Hepatic stellate cell (primary cell): ENCODE measurements around the gene HOMER1.

ENCODE experiments used
- DNase-seq: peaks from one replicate; pipeline ENCODE4 v3.0.0; 2011; ENCODE audit warnings: low spot score

Gene HOMER1

DNA sequence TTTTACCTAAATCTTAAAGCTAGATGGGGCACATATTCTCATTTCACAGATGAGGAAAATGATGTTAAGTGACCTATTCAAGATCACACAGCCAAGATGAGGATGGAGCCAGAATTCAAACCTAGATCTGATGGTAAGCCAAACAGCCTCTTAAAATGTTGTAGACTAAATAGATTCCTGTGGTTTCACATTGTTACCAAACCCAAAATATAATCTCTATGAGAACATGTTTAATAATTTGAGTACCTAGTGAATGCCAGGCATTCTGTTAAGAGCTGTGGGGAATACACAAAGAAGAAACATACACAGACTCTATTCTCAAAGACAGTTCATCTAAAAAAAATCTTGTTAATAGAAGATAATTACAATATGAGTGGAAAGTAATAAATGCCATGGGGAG, 25.2 kb downstream of the HOMER1 start:
- DNase-seq: no peak

DNA sequence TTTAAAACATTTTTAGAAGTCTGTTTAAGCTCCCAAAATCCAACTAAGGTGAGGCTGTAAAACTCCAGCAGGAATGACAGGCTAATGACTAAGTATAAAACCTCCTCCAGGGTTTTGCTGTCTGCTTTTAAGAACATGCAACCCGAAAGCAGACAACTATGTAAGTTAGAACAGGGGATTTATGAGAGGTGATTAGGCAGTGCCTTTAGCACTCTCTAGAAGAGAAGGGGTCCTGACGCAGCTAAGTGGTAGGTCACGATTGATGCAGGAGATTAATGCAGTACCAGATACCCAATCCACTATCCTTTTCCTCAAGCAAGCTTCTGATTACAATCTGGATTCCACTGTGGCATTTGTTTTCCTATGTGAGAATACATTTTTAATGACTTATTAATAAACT, 25.9 kb downstream of the HOMER1 start:
- no peak for DNase-seq

DNA sequence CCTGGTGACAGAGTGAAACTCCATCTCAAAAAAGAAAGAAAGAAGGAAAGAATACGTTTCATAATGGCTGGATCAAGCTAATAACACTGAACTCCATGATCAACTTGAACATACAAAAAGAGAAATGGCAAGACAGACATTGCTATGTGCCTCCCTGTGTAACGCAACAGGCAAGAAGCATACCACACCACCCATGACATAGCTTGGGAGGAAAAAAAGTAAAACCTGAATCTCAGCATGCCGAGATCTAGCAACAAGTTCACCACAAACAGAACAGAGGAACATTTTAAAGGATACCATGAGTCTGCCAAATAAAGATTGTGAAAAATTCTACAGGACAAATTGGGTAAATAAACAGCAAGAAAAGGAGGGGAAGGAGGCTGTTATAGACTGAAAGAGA, 26.7 kb downstream of the HOMER1 start:
- DNase-seq: no peak

DNA sequence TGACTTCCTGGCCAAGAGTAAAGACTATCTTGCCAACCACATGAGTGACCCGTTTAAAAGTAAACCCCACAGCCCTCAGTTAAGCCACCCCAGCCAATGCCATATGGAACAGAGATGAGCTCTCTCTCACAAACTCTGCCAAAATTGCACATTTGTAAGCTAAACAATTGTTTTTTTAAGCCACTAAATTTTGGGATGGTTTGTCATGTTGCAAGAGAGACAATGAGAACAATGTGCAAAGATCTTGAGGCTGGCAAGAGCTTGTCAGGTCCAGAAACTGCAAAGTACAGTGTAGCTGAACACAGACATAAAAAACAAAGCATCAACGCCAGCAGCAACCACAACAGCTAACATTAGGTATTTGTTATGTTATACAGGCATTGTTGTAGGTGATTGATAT, 27.8 kb downstream of the HOMER1 start:
- no peak for DNase-seq

DNA sequence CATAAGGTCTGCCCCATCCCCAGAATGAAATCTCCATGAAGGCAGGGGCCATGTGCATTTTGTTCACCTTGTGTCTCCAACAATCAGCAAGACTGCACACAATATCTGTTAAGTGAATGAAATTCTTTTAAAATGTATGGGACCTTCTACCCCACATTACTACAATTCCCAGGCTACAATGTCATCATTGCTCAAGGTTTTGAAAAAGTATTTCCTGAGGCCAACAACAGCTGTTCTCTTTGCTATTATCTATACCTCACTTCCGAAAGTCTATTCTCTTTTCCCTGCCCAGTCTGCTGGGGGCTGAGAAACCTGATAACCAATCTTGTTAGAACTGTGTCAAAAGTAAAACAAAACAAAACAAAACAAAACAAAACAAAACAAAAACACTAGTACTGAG, 29.2 kb downstream of the HOMER1 start:
- no peak for DNase-seq

DNA sequence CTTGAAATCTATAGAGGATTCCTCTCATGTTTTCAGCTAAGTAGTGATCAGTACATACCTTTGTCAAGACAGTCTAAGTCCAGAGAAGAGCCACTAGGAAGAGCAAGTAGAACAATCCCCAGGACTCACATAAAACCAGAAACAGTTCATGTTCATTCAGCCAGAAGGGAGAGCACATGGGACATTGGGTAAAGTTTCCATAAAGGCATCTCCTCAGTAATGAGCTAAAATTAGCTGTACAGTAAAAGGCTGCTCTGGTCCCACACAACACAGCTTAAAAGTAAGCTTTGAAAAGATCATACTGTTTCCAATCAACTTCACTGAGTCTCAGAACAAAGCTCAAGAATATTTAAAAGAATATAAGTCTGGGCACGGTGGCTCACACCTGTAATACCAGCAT, 32.4 kb downstream of the HOMER1 start:
- DNase-seq: no peak

DNA sequence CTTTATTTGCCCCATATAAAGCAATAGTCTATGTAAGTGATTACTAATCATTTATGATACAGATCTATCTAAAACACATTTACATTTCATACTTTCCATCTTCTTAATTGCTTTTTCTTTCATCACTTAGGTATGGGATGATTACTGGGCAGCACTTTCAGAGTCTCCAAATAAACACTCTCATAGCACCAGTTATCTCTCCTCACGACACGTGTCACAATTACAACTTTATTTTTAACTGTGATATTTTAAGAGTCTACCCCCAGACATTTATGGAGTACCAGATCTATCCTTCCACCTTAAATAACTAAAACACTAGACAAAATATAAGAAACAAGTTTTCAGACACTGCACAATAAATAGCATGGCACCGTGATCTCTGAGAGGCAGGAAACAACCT, 32.9 kb downstream of the HOMER1 start:
- no peak for DNase-seq

DNA sequence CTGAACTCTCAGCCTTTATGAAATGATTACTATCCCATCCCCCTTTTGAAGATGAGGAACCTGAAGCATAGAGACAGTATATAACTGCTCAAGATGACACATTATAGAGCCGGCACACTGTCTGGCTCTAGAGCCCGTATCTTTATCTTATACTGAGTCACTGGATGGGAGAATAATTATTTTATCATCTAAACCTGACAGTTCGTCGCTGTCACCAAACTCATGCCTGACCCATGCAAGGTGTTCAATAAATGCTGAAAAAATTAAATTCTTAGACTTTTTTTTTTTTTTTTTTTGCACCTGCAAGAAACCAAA, 38.8 kb downstream of the HOMER1 start:
- DNase-seq: no peak

DNA sequence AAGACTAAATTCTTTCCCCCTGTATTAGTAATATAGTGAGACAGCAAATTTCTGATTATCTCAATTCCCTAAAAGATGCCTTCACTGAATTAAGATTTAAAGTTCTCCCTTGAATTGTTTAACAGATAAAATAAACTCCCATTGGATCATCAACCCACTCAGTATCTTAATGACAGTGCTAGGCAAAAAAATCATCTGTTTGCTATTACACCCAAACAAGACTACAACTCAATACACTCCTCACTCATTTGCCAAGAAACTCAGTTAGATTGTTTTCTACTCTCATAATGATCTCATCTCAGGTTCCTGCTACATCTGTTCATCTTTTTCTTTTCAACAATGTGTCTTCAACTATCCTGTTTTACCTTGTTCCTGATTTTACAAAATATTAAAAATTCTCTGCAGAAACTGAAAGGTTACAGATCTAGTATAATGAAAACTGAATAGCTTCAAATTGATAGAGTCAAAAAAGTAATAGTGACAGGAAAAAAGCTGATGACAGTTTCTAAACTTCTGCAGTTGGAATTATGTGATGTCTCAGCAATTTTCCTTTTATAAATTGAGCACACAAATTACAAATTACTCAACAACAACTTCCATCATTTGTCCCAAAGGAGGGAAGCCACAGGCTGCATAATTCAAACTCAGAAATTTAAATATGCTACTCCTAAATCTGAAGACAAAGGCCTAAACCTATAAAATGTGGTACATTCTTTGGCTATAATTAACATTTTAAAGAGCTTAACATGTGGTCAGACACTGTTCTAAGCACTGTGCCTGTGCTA, 39.4 kb downstream of the HOMER1 start:
- no peak for DNase-seq

DNA sequence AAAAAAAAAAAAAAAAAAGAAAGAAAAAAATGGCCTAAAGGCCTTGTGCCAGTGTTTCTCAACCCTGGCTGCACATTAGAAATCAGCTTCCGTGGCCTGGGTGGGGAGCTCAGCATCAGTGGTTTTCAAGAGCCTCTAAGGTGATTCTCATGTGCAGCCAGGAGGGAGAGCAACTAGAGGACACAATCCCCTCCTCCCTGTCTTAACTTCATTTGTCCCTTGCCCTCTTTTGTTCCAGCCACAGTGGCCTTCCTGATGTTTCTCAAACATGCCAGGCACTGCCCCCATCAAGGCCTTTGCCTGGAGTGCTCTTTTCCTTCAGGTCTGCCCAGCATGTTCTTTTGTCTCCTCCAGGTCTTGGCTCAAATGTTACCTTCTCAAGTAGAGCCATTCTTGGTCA, 42.4 kb downstream of the HOMER1 start:
- no peak for DNase-seq

DNA sequence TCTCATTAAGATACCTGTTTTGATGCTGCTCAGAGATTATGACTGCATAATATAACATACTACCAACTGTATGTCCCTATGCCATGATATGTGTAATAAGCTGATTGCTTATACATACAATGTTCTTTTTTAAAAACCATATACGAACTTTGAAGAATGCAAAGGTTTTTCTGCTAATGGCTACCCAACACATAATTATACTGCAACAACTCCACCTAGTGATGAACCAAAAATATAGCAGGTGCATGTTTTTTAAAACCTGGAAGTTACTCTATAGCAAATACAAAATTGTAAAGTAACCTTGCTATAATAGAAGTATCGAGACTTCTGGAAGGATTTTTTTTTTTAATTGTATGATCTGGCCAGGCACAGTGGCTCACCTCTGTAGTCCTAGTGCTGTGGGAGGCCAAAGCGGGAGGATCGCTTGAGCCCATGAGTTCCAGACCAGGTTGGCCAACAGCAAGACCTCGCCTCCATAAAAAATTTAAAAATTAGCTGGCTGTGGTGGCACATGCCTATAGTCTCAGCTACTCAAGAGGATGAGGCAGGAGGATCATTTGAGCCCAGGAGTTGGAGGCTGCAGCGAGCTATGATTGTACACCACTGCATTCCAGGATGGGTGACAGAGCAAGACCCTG, 49.1 kb downstream of the HOMER1 start:
- peak; percentile 20 for DNase-seq

DNA sequence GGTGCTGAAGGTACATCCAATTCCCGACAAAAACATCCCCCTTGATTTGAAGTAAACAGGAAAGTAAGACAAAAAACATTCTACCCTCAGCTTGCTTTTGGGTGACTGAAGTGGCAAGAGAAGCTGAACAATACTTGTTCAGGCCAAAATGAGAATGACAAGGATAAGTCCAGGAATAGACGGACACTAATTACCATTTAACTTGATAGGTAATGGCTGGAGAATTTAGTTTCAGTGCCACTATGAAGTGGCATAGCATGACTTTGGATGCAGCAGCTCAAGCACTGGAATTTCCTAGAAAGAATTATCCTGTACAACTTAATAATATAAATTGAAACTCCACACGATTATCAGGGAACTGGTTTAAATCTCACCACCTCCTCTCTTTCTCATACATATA, 49.7 kb downstream of the HOMER1 start:
- DNase-seq: no peak

DNA sequence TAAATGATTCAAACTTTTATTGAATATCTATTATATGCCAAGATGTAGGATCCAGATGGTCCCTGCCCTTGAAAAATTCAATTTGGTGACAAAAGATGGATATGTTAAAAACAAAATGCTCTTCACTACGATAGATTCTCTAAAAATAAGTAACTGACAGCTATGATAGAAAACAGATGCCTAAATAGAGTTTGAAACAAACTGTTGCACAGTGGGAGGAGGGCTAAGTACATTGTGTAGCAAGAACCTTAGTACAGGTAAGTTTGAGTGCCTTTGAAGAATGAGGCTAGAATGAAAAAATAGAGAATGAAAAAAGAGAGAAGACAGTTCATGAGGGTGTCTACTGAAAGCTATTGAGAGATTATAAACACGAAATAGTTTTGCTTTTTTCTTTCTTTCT, 54.3 kb downstream of the HOMER1 start:
- no peak for DNase-seq

DNA sequence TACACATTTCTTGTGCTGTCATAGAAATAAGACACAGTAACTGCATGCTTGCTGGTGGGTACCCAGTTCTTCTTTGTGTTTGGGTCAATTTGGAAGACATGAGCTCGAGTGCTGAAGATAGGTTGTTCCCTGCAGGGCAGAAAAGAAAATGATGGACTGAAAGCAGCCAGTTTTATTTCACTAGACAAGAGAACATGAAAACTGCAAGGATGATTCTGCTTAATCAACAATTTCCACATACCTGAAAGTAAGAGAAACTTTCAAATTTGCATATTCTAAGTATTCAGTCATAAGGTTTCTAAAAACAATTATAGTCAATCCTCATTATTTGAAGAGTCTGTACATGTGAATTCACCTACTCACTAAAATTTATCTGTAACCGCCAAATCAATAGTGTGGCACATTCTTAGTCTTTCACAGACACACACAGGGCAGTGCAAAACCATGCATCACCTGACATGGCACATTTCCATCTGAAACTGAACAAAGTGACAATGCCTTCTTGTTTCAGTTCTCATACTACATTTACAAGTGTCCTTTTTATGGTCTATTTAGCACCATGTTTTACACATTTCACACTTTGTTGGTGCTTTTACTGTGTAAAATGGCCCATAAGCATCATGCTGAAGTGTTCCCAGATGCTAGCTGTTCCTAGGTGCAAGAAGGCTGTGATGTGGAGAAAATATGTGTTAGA, 56.9 kb downstream of the HOMER1 start:
- no peak for DNase-seq

DNA sequence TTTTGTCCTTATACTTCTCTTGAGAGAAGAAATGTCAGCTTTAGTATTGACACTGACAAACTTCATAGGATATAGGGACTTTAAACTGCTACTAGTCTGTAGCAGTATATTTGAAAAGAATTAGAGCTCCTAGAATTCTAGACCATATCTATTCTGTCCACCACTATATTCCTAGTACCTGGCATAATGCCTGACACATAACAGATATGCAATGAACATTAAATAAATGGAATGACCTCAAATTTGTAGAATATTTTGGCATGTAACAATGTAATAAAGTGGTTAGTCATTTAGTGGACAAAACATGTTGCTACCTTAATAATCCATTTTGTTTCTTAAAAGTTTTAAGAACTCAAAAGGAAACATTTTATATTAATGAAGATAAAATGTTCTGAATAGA, 57.5 kb downstream of the HOMER1 start:
- no peak for DNase-seq

DNA sequence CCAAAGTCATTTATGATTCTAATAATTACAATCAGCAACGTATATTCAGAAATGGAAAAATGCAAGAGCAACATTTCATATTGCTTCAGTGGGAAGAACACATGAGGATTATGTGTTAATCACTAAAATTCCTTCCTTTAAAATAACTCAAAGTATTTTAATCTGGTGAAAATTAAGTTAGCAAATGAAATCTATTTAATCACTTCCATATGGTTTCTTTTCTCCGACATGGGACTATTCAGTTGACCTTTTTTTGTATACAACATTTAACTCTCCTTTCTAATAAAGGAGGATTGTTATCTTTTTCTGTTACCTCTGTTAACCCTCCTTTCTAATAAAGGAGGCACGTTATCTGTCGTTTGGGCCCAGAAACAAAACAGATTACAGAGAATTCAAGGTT, 59.9 kb downstream of the HOMER1 start:
- DNase-seq: no peak

DNA sequence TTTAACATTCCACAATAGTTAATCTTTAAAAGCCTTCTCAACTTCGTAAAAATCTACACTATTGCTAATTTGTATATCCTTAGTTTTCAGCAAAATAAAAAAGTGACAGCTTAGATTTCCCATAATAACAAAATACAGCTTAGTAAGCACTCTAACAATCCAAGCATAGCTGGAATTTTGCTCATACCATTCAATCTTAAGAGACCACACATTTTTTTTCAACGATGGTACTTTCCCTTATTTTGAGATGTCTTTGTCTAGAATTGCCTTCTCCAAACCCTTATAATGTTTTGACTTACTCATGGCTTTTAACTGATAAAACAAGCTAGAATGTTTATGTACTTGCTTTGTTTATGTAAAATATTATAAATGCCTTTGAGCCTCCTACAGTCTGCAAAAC, 65.6 kb downstream of the HOMER1 start:
- peak; percentile 16 for DNase-seq

DNA sequence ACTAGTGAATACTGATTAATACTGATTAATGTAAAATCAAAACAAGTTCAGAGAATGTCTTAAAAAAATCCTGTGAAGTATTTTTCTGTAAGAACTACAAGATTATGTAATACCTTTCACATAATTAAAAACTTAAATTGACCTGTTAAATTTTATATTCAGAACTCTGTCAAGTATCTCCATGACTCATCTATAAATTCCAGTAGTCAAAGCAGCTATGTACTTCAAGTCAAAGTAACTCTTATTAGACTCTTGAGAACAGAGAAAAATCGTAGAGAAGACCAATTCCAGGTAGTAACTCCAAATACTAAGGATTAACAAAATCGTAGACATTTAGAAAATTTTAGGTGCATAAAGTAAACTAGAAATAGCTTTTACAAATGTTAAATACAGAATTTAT, 77.1 kb downstream of the HOMER1 start:
- DNase-seq: peak; percentile 5

DNA sequence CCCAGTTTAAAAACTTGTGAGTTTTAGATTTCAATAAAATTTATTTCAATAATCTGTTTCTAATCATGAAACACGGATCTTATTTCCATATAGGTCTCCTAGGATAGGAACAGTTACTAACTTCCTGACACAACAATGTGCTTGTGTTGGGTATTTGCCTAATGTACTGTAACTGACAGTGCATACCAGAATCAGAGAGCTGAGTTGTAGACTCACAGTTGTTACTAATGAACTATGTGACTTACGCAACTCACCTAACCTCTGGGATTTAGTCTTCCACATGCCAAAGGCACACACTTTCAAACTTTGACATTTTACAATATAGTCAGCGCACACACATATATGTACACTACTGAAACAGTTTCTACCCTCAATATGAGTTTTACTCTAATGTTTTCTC, 77.7 kb downstream of the HOMER1 start:
- DNase-seq: peak; percentile 9

DNA sequence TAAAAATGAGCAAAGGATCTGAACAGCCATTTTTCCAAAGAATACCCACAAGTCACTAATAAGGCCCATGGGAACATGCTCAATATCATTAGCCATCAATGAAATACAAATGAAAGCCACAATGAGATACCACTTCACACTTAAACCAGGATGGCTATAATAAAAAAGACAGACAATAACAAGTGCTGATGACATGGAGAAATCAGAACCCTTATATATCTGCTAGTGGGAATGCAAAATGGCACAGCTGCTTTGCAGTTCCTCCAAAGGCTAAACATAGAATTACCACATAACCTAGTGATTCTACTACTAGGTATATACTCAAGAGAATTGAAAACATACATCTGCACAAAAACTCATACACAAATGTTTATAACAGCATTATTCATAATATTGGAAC, 83.7 kb downstream of the HOMER1 start:
- DNase-seq: no peak

DNA sequence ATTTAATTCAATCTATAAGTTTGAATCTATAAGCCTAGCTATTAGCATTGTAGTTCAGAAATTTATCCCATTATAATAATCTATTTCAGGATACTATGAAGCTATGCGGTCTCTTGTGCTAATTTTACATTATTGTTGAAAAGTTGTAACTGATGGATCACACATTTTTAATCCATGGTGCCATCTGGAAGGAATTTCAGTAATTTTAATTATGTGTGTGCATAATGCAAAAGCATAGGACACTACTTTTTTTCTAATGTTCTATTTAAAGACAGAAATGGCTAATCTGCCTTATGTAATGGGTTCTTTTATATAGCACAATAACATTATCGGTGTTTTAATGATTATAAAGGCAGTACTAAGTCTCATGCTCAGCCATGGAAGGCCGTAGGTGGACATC, 90.6 kb downstream of the HOMER1 start:
- no peak for DNase-seq

DNA sequence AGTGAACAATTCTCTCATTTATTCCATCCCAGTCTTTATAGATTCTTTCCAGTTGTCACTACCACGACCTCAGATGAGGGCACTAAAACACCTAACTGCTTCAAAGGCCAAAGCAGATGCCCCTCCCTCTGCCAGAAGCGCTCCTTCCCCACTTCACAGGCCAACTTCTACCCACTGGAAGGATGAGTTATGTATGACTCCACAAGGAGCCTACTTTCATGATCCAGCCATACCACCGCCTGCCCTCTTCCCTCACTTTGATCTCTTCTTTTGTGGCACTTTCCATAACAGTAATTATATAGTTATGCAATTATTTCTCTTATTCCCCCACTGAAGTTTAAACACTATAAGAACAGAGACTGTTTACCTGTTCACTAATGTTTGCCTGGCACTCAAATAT, 93.7 kb downstream of the HOMER1 start:
- DNase-seq: no peak

DNA sequence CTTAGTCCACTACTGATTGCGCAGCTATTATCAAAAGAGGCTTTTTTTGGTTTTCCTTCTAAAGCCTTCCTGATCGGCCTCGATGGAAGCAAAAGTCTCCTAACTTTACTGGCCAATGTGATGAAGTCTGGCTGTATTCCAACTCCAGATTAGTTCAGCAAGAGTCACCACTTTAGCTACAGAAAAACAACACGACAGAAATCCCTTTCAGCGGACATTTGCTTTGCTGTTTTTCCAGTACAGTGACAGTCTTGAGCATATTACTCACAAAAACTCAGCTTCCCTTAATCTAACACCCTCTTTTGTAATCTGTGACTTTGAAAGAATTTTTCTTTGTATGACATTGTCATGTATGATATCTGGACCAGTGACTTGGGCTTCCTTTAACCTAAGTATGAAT, 95.7 kb downstream of the HOMER1 start:
- DNase-seq: no peak

DNA sequence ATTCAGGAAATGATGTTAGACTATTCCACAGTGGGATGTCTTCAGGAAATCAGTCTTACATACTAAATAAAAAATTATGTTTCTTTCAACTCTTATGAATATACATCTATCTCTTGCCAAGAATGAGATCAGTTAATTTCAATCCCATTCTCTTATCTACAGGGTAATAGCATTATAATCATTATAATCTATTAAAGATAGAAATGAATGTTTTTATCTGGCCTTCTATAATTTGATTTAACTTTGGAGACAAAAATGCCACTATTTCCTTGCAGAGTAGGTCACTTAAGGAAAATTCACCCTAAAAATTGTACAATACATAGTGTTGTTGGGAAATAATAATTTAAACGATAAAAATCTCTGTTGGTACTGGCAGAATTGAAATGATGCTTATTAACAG, 96.4 kb downstream of the HOMER1 start:
- DNase-seq: no peak
